ENCODE data around the gene PSME2. TPM values are rescaled to one million over a fixed set of nuclear protein-coding genes. Genes with fewer than 3 reads are reported as not detected.

PSME2 gene
- total and polyA plus RNA-seq, 2 of the 13 experiments (the other 11 are each of a cell fraction or from before 2014, with no cell fraction given): 332 to 716 TPM

DNA sequence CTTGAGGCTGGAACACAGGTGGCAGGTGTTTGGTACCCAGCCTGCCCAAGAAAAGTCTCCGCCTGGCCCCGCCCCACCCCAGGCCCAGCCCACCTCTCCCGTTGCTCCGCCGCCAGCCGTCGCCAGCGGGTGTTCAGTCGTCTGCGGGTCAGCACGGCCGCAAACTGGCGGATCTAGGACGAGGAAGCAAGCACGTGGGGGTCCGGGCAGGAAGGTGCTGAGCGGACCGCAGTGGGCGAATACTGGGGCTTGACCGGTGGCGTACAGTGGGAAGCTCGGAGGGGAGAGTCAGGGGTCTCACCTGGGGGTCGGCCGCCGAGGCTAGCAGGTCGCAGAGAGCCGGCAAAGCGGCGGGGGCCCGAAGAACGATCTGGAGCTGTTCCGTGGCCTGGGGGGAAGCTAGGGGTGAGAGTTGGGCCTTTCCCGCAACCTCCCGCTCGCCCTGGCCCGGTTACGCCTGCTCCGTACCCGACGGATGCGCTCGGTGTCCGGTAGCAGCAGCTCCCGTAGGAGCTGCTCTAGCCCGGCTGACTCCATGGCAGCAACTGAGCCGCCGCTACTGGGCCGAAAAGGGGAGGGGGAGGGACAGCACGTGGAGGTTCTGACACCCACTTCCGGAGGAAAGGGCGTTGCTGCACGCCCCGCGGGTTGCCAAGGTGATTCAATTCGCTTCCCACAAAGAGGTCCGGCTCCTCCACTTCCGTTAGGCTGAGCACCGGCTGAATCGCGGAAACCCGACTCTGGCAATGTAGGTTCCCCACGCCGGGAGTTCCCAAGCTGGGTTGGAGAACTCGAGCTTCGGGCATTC lies 42.0 kb upstream of the PSME2 start, which contains the start of gene IPO4 (continued):
- TF ChIP-seq SP140L (CRISPR knock-in tag; IDR thresholded peaks at IDR 0.05; ENCODE audit: borderline replicate concordance) (peak; percentile 99; the same call in 1 of the 2 replicates), HDAC6 (IDR thresholded peaks at IDR 0.05; ENCODE audit: low read depth, low read length) (no peak), TP53 (CRISPR knock-in tag; conservative IDR thresholded peaks at IDR 0.05) (peak; percentile 79), ATAD3A (CRISPR knock-in tag; IDR thresholded peaks at IDR 0.05) (peak; percentile 91; the same call in 1 of the 2 replicates), GFI1 (CRISPR knock-in tag; IDR thresholded peaks at IDR 0.05; ENCODE audit: borderline replicate concordance) (no peak), ZNF3 (CRISPR knock-in tag; IDR thresholded peaks at IDR 0.05) (0 out of 2 replicates have a peak, but pooled peaks have one; percentile 77), ISX (CRISPR knock-in tag; conservative IDR thresholded peaks at IDR 0.05) (peak; percentile 45), ZMYM3 (CRISPR knock-in tag; IDR thresholded peaks at IDR 0.05) (peak; percentile 76; the same call in 1 of the 2 replicates), NFYC (CRISPR knock-in tag; IDR thresholded peaks at IDR 0.05) (peak; percentile 73), NONO (IDR thresholded peaks at IDR 0.05) (no peak), NONO (CRISPR knock-in tag; conservative IDR thresholded peaks at IDR 0.05) (no peak), MTA3 (CRISPR knock-in tag; IDR thresholded peaks at IDR 0.05) (0 out of 2 replicates have a peak, but pooled peaks have one; percentile 40), ZNF589 (CRISPR knock-in tag; conservative IDR thresholded peaks at IDR 0.05) (no peak), CSRNP2 (CRISPR knock-in tag; conservative IDR thresholded peaks at IDR 0.05; ENCODE audit: low read depth) (no peak), KDM2A (CRISPR knock-in tag; IDR thresholded peaks at IDR 0.05; ENCODE audit: borderline replicate concordance, low read depth) (peak; percentile 99), ONECUT2 (CRISPR knock-in tag; IDR thresholded peaks at IDR 0.05) (peak; percentile 67), JARID2 (CRISPR knock-in tag; IDR thresholded peaks at IDR 0.05; ENCODE audit: insufficient replicate concordance) (no peak), DR1 (CRISPR knock-in tag; IDR thresholded peaks at IDR 0.05) (peak; percentile 88; the same call in 1 of the 2 replicates), EP300 (IDR thresholded peaks at IDR 0.05; ENCODE audit: low read depth in 2 of 2, low read length in 2 of 2) (peak; percentile 85 to 87; a peak in 3 of 4 replicates), EP300 (CRISPR knock-in tag; IDR thresholded peaks at IDR 0.05; ENCODE audit: borderline replicate concordance) (peak; percentile 72), ZNF17 (CRISPR knock-in tag; IDR thresholded peaks at IDR 0.05) (no peak)
- TF ChIP-seq, protein P1, sequence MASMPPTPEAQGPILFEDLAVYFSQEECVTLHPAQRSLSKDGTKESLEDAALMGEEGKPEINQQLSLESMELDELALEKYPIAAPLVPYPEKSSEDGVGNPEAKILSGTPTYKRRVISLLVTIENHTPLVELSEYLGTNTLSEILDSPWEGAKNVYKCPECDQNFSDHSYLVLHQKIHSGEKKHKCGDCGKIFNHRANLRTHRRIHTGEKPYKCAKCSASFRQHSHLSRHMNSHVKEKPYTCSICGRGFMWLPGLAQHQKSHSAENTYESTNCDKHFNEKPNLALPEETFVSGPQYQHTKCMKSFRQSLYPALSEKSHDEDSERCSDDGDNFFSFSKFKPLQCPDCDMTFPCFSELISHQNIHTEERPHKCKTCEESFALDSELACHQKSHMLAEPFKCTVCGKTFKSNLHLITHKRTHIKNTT (CRISPR knock-in tag; IDR thresholded peaks at IDR 0.05): no peak
- TF ChIP-seq, protein P2, sequence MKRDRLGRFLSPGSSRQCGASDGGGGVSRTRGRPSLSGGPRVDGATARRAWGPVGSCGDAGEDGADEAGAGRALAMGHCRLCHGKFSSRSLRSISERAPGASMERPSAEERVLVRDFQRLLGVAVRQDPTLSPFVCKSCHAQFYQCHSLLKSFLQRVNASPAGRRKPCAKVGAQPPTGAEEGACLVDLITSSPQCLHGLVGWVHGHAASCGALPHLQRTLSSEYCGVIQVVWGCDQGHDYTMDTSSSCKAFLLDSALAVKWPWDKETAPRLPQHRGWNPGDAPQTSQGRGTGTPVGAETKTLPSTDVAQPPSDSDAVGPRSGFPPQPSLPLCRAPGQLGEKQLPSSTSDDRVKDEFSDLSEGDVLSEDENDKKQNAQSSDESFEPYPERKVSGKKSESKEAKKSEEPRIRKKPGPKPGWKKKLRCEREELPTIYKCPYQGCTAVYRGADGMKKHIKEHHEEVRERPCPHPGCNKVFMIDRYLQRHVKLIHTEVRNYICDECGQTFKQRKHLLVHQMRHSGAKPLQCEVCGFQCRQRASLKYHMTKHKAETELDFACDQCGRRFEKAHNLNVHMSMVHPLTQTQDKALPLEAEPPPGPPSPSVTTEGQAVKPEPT (CRISPR knock-in tag; IDR thresholded peaks at IDR 0.05; ENCODE audit: low read depth): peak; percentile 92
- TF ChIP-seq, protein P3, sequence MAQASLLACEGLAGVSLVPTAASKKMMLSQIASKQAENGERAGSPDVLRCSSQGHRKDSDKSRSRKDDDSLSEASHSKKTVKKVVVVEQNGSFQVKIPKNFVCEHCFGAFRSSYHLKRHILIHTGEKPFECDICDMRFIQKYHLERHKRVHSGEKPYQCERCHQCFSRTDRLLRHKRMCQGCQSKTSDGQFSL (CRISPR knock-in tag; IDR thresholded peaks at IDR 0.05): peak; percentile 84
